Tibial nerve (tissue), 4 donors: Measurements from ENCODE around the gene ASXL2.

Experiments used
- EP300 ChIP-seq, 2 donors: sonication (generic); formaldehyde crosslinking; IDR thresholded peaks; one replicate each; pipeline ENCODE4 v1.6.1; 2017; ENCODE audit warnings: antibody characterized with exemption in 2 of 2, mild to moderate bottlenecking in 1 of 2
- TF ChIP-seq, protein P1 (sequence below), 5 experiments: fragments of 200-600 bp in 3 of 5; fragments of 450-650 bp in 2 of 5; sonication (generic) in 3 of 5; IDR thresholded peaks; one replicate each; pipeline ENCODE4 v1.5.1; 2016 to 2019; ENCODE audit warnings: antibody characterized with exemption in 5 of 5, mild to moderate bottlenecking in 3 of 5, moderate library complexity in 2 of 5

DNA sequence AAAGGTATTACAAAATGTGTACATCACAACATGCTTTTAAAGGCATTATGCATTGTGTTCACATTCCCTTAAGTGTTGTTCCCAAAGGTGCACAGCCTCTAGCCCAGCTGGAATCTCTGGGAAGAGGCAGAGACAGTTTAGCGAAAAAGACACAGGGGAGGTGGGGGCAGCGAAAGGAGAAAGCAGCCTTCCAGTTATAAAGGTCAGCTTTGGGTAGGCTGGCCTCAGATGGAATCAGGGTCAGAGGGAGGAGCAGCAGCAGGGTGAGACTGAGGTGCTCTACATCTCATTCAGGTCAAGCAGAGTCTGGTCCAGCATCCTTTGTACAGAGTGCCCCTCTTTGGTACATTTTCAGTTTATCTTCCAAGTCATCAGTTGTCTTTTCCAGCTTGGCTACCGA is 68.6 kb downstream of the ASXL2 start:
- TF ChIP-seq, protein P1, sequence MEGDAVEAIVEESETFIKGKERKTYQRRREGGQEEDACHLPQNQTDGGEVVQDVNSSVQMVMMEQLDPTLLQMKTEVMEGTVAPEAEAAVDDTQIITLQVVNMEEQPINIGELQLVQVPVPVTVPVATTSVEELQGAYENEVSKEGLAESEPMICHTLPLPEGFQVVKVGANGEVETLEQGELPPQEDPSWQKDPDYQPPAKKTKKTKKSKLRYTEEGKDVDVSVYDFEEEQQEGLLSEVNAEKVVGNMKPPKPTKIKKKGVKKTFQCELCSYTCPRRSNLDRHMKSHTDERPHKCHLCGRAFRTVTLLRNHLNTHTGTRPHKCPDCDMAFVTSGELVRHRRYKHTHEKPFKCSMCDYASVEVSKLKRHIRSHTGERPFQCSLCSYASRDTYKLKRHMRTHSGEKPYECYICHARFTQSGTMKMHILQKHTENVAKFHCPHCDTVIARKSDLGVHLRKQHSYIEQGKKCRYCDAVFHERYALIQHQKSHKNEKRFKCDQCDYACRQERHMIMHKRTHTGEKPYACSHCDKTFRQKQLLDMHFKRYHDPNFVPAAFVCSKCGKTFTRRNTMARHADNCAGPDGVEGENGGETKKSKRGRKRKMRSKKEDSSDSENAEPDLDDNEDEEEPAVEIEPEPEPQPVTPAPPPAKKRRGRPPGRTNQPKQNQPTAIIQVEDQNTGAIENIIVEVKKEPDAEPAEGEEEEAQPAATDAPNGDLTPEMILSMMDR (IDR thresholded peaks at IDR 0.05): no peak
- TF ChIP-seq EP300 (IDR thresholded peaks at IDR 0.05): no peak
